22Rv1 (cell line): Measurements from ENCODE around the gene KRT9.
"Not testable (repeated sequence)": the region's sequence is repeated elsewhere in the genome, so short reads cannot be mapped to it uniquely, and the experiment has no call there.

Experiments
- H3K27ac ChIP-seq: fragments of 450-650 bp; 2 replicates; pipeline ENCODE4 v1.5.1; 2017
- CTCF ChIP-seq: fragments of 450-650 bp; IDR thresholded peaks from 2 replicates; pipeline ENCODE4 v1.5.1; 2017; ENCODE audit warnings: mild to moderate bottlenecking
- ZFX ChIP-seq: fragments of 450-650 bp; IDR thresholded peaks from 2 replicates; pipeline ENCODE4 v1.6.1; 2017; ENCODE audit warnings: antibody characterized with exemption, borderline replicate concordance

Gene KRT9

GRCh38 chr17:41617698-41618097, 45.8 kb upstream of the KRT9 start:
- H3K27ac ChIP-seq = no peak overlapping the region
- TF ChIP-seq CTCF (no peak), ZFX (no peak)

- H3K27ac ChIP-seq = no peak overlapping the region
- TF ChIP-seq ZFX (no peak), CTCF (no peak)
Measured at GRCh38 chr17:41617136-41617535, 45.3 kb upstream of the KRT9 start.

GRCh38 chr17:41616486-41616885, 44.6 kb upstream of the KRT9 start:
- H3K27ac ChIP-seq = not testable (repeated sequence)

GRCh38 chr17:41615454-41615853, 43.6 kb upstream of the KRT9 start:
- TF ChIP-seq CTCF (0 out of 2 replicates have a peak, but pooled peaks have one; percentile 5), ZFX (no peak)
- H3K27ac ChIP-seq = no peak overlapping the region

GRCh38 chr17:41614767-41615166, 42.9 kb upstream of the KRT9 start:
- not testable (repeated sequence) for H3K27ac ChIP-seq

- H3K27ac ChIP-seq = no peak overlapping the region
- TF ChIP-seq CTCF (no peak), ZFX (no peak)
Measured at GRCh38 chr17:41614098-41614497, 42.2 kb upstream of the KRT9 start.

GRCh38 chr17:41613277-41614082, 41.6 kb upstream of the KRT9 start:
- no peak overlapping the region for H3K27ac ChIP-seq
- TF ChIP-seq ZFX (no peak), CTCF (no peak)

GRCh38 chr17:41612376-41613160, 40.7 kb upstream of the KRT9 start, which contains the start of gene KRT16:
Gene KRT16 (minus strand): TSS chr17:41612767. CDS start chr17:41612688, 79 bp downstream.
- H3K27ac ChIP-seq = not testable (repeated sequence)
